LHCN-M2 (cell line): ENCODE results near the gene CDH6. TPM values are rescaled to one million over a fixed set of nuclear protein-coding genes. Genes with fewer than 3 reads are reported as not detected.

ENCODE experiments used
- DNase-seq: peaks from one replicate; pipeline ENCODE4 v3.0.0-alpha.2; 2012; ENCODE audit warnings: low read depth
- polyA plus RNA-seq: library from polyadenylated mRNA; unstranded; fragments of >200 nt; gene quantifications from one replicate; pipeline ENCODE4 v1.2.1, GENCODE V29; 2012; ENCODE audit warnings: missing spikeins
- total RNA-seq: library from RNA; depleted of rRNA; stranded (reverse); fragments of >200 nt; gene quantifications from 2 replicates; pipeline ENCODE4 v1.2.3, GENCODE V29; 2014; rRNA removed

CDH6 gene
- total RNA-seq = not detected in 2 replicates
- polyA plus RNA-seq = not detected

- no peak for DNase-seq
Measured at GRCh38 chr5:31193591-31194467, at the start of gene CDH6. Gene CDH6 (plus strand): TSS chr5:31193686. CDS start chr5:31267474, 73,788 bp downstream.

- DNase-seq = no peak
Measured at GRCh38 chr5:31144364-31144763, 49.1 kb upstream of the CDH6 start.

- DNase-seq = no peak
Measured at GRCh38 chr5:31148959-31149475, 44.5 kb upstream of the CDH6 start.

GRCh38 chr5:31153521-31153920 lies 40.0 kb upstream of the CDH6 start:
- DNase-seq = no peak

GRCh38 chr5:31156631-31157160 lies 36.8 kb upstream of the CDH6 start:
- DNase-seq = no peak

GRCh38 chr5:31157720-31158119 lies 35.8 kb upstream of the CDH6 start:
- DNase-seq = no peak

GRCh38 chr5:31158686-31159085 lies 34.8 kb upstream of the CDH6 start:
- no peak for DNase-seq

GRCh38 chr5:31161781-31162181 lies 31.7 kb upstream of the CDH6 start:
- no peak for DNase-seq

GRCh38 chr5:31165729-31166128 lies 27.8 kb upstream of the CDH6 start:
- DNase-seq = no peak

- DNase-seq = no peak
Measured at GRCh38 chr5:31169379-31169778, 24.1 kb upstream of the CDH6 start.

GRCh38 chr5:31172881-31173280 lies 20.6 kb upstream of the CDH6 start:
- no peak for DNase-seq

- DNase-seq = no peak
Measured at GRCh38 chr5:31173614-31174013, 19.9 kb upstream of the CDH6 start.

GRCh38 chr5:31181376-31181987 lies 12.0 kb upstream of the CDH6 start:
- no peak for DNase-seq

- no peak for DNase-seq
Measured at GRCh38 chr5:31182136-31182535, 11.3 kb upstream of the CDH6 start.

GRCh38 chr5:31185951-31186350 lies 7.5 kb upstream of the CDH6 start:
- DNase-seq = no peak

GRCh38 chr5:31186672-31187267 lies 6.7 kb upstream of the CDH6 start:
- peak; percentile 36 for DNase-seq

- no peak for DNase-seq
Measured at GRCh38 chr5:31187591-31187990, 5.9 kb upstream of the CDH6 start.

GRCh38 chr5:31192442-31192841 lies 1.0 kb upstream of the CDH6 start:
- no peak for DNase-seq

- DNase-seq = no peak
Measured at GRCh38 chr5:31193116-31193515, 370 bp upstream of the CDH6 start.

GRCh38 chr5:31194468-31194813 lies 955 bp downstream of the CDH6 start:
- no peak for DNase-seq

- no peak for DNase-seq
Measured at GRCh38 chr5:31194892-31195555, 1.5 kb downstream of the CDH6 start.

GRCh38 chr5:31196309-31196708 lies 2.8 kb downstream of the CDH6 start:
- DNase-seq = no peak
